OCI-M2 (cell line): Measurements from ENCODE around the gene ARID1B.

ENCODE experiments used
- DNase-seq: peaks from one replicate; lab custom pipeline; 2025; ENCODE audit not compliant: unreplicated experiment; lab: John Stamatoyannopoulos, UW

Gene ARID1B

GRCh38 chr6:157259443-157259842, 482.3 kb downstream of the ARID1B start:
- DNase-seq: no peak
